ENCODE results near the gene CACNA2D3.
"Not testable (repeated sequence)": the region's sequence is repeated elsewhere in the genome, so short reads cannot be mapped to it uniquely, and the experiment has no call there.

The CACNA2D3 gene

GRCh38 chr3:55066551-55067047 is 944.2 kb downstream of the CACNA2D3 start:
- DNase-seq: no peak

- DNase-seq: no peak
Observed at GRCh38 chr3:55069950-55070349, 947.6 kb downstream of the CACNA2D3 start.

- no peak for DNase-seq
Observed at GRCh38 chr3:55074796-55075195, 952.4 kb downstream of the CACNA2D3 start.

GRCh38 chr3:55075846-55076245 is 953.5 kb downstream of the CACNA2D3 start:
- no peak for DNase-seq

- DNase-seq: no peak
Observed at GRCh38 chr3:55077726-55078125, 955.4 kb downstream of the CACNA2D3 start.

GRCh38 chr3:55078876-55079275 is 956.5 kb downstream of the CACNA2D3 start:
- DNase-seq: no peak

GRCh38 chr3:55085231-55085630 is 962.9 kb downstream of the CACNA2D3 start:
- DNase-seq: no peak

GRCh38 chr3:55089211-55089610 is 966.9 kb downstream of the CACNA2D3 start:
- DNase-seq: no peak

GRCh38 chr3:55090291-55090690 is 967.9 kb downstream of the CACNA2D3 start:
- DNase-seq: no peak

- no peak for DNase-seq
Observed at GRCh38 chr3:55090746-55091145, 968.4 kb downstream of the CACNA2D3 start.

GRCh38 chr3:55091381-55092225 is 969.3 kb downstream of the CACNA2D3 start:
- DNase-seq: no peak

GRCh38 chr3:55094676-55095075 is 972.3 kb downstream of the CACNA2D3 start:
- DNase-seq: no peak

- DNase-seq: no peak
Observed at GRCh38 chr3:55097441-55097840, 975.1 kb downstream of the CACNA2D3 start.

- DNase-seq: no peak
Observed at GRCh38 chr3:55105647-55106046, 983.3 kb downstream of the CACNA2D3 start.

GRCh38 chr3:55107187-55107586 is 984.8 kb downstream of the CACNA2D3 start:
- DNase-seq: no peak

- DNase-seq: not testable (repeated sequence)
Observed at GRCh38 chr3:55111906-55112305, 989.6 kb downstream of the CACNA2D3 start.

GRCh38 chr3:55118451-55118850 is 996.1 kb downstream of the CACNA2D3 start:
- DNase-seq: no peak

GRCh38 chr3:55119268-55119667 is 996.9 kb downstream of the CACNA2D3 start:
- DNase-seq: no peak

GRCh38 chr3:55122312-55122711 is 1000.0 kb downstream of the CACNA2D3 start:
- DNase-seq: no peak
